ENCODE results near the gene JPH2.

DNA sequence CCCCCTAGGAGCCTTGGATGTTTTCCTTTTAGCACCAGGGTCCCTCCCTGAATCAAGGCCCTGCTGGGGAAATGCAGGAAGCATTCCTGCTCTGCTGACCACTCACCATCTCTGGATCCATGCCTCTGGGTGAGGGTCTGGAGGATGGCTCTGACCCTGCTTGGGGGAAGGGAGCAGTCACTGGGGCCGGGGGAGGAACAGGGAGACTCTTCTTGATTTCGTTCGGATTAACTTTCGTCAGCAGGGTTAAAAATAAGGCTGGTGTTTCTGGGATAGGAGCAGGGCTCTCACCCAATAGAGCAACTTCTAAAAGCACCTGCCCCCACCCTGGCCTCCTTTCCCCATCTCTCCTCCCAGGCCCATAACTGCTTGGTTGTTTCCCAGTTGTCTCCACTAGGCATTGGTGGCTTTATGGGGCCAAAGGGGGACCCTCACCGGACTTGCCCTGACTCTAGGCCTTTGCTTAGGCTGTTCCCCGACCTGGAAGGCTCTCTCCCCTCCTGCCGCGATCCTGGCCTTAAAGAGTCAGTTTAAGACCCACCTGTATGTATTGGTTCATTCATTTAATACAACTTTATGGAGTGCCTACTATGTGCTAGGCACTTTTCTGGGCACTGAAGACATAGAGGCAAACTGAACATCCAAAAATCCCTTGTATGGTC lies 63.0 kb downstream of the JPH2 start:
- TF ChIP-seq NR3C1 (CRISPR knock-in tag; conservative IDR thresholded peaks at IDR 0.05; ENCODE audit: low read depth) (no peak), NR1H2 (CRISPR knock-in tag; IDR thresholded peaks at IDR 0.05) (no peak), GABPB1 (CRISPR knock-in tag; IDR thresholded peaks at IDR 0.05) (no peak), NFYB (CRISPR knock-in tag; conservative IDR thresholded peaks at IDR 0.05; ENCODE audit: low read depth) (no peak), ATF1 (CRISPR knock-in tag; IDR thresholded peaks at IDR 0.05) (no peak), MYBL2 (CRISPR knock-in tag; IDR thresholded peaks at IDR 0.05) (no peak), CREB1 (CRISPR knock-in tag; IDR thresholded peaks at IDR 0.05) (no peak), ZBTB21 (CRISPR knock-in tag; IDR thresholded peaks at IDR 0.05; ENCODE audit: borderline replicate concordance) (no peak)
- TF ChIP-seq, protein P1, sequence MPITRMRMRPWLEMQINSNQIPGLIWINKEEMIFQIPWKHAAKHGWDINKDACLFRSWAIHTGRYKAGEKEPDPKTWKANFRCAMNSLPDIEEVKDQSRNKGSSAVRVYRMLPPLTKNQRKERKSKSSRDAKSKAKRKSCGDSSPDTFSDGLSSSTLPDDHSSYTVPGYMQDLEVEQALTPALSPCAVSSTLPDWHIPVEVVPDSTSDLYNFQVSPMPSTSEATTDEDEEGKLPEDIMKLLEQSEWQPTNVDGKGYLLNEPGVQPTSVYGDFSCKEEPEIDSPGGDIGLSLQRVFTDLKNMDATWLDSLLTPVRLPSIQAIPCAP (CRISPR knock-in tag; IDR thresholded peaks at IDR 0.05) = no peak
- TF ChIP-seq, protein P2, sequence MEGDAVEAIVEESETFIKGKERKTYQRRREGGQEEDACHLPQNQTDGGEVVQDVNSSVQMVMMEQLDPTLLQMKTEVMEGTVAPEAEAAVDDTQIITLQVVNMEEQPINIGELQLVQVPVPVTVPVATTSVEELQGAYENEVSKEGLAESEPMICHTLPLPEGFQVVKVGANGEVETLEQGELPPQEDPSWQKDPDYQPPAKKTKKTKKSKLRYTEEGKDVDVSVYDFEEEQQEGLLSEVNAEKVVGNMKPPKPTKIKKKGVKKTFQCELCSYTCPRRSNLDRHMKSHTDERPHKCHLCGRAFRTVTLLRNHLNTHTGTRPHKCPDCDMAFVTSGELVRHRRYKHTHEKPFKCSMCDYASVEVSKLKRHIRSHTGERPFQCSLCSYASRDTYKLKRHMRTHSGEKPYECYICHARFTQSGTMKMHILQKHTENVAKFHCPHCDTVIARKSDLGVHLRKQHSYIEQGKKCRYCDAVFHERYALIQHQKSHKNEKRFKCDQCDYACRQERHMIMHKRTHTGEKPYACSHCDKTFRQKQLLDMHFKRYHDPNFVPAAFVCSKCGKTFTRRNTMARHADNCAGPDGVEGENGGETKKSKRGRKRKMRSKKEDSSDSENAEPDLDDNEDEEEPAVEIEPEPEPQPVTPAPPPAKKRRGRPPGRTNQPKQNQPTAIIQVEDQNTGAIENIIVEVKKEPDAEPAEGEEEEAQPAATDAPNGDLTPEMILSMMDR (IDR thresholded peaks at IDR 0.05) = no peak

Measured in WTC11 (cell line).